Muscle layer of colon (tissue), 2 donors: Measurements from ENCODE around the gene ERP27.

Experiments used
- H3K27ac ChIP-seq: one replicate; pipeline ENCODE4 v1.7.0; 2013; ENCODE audit warnings: low read depth, mild to moderate bottlenecking, low read length, moderate library complexity
- H3K27me3 ChIP-seq, 2 donors: one replicate each; pipeline ENCODE4 v1.7.0; 2013; ENCODE audit warnings: low read length in 2 of 2, mild to moderate bottlenecking in 2 of 2; ENCODE audit not compliant: insufficient read depth in 2 of 2, control insufficient read depth in 1 of 2
- H3K36me3 ChIP-seq: one replicate; pipeline ENCODE4 v1.7.0; 2013; ENCODE audit warnings: mild to moderate bottlenecking, low read length; ENCODE audit not compliant: insufficient read depth
- H3K4me1 ChIP-seq: one replicate; pipeline ENCODE4 v1.7.0; 2013; ENCODE audit warnings: mild to moderate bottlenecking, low read length; ENCODE audit not compliant: insufficient read depth
- H3K4me3 ChIP-seq, 2 donors: one replicate each; pipeline ENCODE4 v1.7.0; 2013; ENCODE audit warnings: low read length in 2 of 2, low read depth in 1 of 2, mild to moderate bottlenecking in 1 of 2, moderate library complexity in 1 of 2
- H3K9ac ChIP-seq: one replicate; pipeline ENCODE4 v1.7.0; 2013; ENCODE audit warnings: low read length
- H3K9me3 ChIP-seq: one replicate; pipeline ENCODE4 v1.7.0; 2013; ENCODE audit warnings: mild to moderate bottlenecking, low read length
- donor health status: abdominal sarcoma.
- donor health status: Adenocarcinoma of cecum.

Gene ERP27

DNA sequence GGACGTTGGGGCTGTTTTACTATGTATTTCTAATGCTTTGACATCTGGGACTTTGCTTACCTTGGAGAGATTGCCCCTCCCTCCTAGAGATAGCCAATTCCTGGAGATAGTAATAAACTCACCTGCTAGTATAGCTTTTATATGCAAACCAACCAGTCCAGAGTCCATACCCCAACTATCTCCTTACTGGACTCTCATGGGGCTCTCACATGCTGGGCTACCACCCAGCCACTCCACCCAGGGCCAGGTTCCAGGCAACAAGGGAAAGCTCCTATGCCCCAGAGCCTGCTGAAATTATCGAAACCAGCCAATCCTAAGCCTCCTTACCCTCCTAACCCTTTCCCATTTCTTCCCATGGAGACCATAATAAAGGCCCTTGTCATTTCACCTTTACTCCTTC is 27.2 kb downstream of the ERP27 start:
- H3K27me3 ChIP-seq, result no peaks in the 10 kb centered on the region
- H3K9ac ChIP-seq, result no peak overlapping the region
- H3K4me1 ChIP-seq, result no peaks in the 10 kb centered on the region
- no peak overlapping the region for H3K27ac ChIP-seq
- no peaks in the 10 kb centered on the region for H3K9me3 ChIP-seq
- no peak overlapping the region for H3K4me3 ChIP-seq
- H3K36me3 ChIP-seq, result no peaks in the 10 kb centered on the region

DNA sequence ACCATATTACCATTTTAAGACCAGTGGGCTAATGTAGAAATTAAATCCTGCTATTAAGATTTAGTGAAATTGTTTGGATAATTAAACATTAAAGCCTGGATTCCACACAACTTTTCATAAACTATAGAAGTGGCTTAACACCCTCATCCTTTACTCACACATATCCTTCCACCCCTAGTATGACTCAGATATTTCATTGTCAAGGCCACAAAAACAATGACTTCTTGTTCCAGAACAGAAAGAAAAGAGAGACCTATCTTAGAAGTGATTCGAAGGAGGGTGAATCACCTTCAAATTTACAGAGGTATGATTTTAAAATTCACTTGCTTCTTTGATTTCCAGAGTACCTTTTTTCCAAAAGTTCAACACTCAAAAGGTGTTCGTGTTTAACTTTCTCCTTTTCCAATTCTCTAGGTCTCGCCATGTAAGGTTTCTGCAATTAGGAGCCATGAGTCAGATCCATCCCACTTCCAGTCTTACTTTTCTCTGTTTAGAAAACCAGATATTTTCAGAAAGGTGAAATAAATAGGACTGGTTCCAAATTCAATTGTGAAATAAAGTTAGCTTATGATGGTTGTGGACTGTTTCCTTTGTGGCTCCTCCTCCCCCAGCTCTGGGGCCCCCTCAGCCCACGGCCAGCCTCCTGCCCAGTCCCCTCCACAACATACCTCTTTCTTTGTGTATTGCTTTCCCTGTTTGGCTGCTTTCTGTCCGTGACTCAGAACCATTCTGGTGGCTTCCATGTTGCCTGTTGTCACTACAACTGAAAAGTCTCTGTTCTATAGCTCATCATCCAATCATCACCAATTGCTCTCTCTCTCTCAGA is 28.0 kb downstream of the ERP27 start:
- Histone ChIP-seq H3K9me3 (no peaks in the 10 kb centered on the region), H3K27me3 (no peaks in the 10 kb centered on the region), H3K4me1 (no peaks in the 10 kb centered on the region), H3K9ac (no peak overlapping the region), H3K27ac (no peak overlapping the region), H3K4me3 (no peak overlapping the region), H3K36me3 (no peaks in the 10 kb centered on the region)

DNA sequence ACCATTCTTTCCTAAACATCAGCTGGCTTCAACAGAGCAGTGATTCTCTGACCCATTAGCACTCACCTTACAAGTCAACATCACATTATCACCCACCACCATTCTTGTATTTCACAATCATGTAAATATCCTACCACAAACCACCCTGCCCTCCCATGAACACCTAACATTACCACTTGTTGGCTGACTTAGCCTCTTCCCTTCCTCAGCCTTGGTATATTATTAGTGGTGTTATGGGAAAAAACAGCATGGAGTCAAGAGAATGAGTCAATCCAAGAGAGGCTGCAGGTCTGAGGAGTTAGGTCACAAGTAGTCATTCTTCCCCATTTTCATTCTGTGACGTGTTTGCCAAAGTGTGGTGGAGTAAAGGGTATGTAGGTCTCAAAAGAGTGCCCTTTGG is 30.4 kb downstream of the ERP27 start:
- H3K4me3 ChIP-seq, result no peak overlapping the region
- H3K27me3 ChIP-seq, result no peaks in the 10 kb centered on the region
- H3K27ac ChIP-seq, result no peak overlapping the region
- H3K9ac ChIP-seq, result no peak overlapping the region
- H3K36me3 ChIP-seq, result no peaks in the 10 kb centered on the region
- H3K9me3 ChIP-seq, result no peaks in the 10 kb centered on the region
- H3K4me1 ChIP-seq, result no peaks in the 10 kb centered on the region

DNA sequence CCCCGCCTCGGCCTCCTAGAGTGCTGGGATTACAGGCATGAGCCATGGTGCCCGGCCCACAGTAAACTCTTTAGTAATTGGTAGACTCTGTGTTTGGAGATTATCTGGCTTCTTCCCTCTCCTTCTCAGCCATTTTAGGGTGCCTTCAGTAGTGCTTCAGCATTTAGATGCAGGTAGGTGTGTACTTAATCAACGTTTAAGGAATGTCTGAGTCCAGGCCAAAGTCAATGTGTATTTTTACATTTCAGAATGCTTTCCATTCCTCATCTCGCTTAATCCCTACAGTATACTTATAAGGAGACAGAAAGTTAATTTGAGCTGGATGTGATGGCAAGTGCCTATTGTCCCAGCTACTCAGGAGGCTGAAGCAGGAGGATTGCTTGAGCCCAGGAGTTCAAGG is 32.2 kb downstream of the ERP27 start:
- H3K27ac ChIP-seq, result no peak overlapping the region
- no peaks in the 10 kb centered on the region for H3K27me3 ChIP-seq
- H3K36me3 ChIP-seq, result no peaks in the 10 kb centered on the region
- H3K9me3 ChIP-seq, result no peaks in the 10 kb centered on the region
- peaks cover 5% of the 10 kb centered on the region for H3K4me1 ChIP-seq
- H3K4me3 ChIP-seq, result no peak overlapping the region
- no peak overlapping the region for H3K9ac ChIP-seq

DNA sequence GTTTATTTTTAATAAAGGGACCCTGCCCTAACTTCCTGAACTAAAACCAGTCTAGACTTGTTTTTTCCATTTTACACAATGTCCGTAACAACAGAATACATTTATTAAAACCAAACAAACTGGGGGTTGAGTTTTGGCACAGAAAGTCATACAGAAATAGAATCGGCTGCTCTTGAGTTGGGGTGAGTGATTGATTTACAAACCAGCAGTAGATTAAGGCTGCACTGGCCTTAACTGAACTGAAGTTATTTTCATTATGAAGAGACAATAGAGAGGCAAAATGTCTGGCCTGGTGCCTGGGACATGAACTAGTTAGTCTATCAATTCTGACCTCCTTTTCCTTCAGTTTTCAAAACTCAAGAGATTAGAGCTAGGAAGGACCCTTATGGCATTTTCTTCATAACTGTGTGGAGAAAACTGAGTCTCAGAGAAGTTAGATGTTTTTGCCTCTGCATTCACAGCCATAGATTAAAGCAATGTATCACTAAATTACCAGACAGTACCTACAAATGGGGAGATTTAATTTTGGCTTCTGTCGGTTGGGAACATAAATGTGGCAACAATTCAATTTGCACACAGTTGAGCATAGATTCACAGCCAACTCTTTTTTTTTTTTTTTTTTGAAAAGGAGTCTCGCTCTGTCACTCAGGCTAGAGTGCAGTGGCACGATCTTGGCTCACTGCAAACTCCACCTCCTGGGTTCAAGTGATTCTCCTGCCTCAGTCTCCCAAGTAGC is 32.9 kb downstream of the ERP27 start:
- peaks cover 5% of the 10 kb centered on the region for H3K4me1 ChIP-seq
- no peak overlapping the region for H3K27ac ChIP-seq
- H3K27me3 ChIP-seq, result no peaks in the 10 kb centered on the region
- no peak overlapping the region for H3K4me3 ChIP-seq
- H3K9ac ChIP-seq, result no peak overlapping the region
- H3K9me3 ChIP-seq, result no peaks in the 10 kb centered on the region
- H3K36me3 ChIP-seq, result no peaks in the 10 kb centered on the region

DNA sequence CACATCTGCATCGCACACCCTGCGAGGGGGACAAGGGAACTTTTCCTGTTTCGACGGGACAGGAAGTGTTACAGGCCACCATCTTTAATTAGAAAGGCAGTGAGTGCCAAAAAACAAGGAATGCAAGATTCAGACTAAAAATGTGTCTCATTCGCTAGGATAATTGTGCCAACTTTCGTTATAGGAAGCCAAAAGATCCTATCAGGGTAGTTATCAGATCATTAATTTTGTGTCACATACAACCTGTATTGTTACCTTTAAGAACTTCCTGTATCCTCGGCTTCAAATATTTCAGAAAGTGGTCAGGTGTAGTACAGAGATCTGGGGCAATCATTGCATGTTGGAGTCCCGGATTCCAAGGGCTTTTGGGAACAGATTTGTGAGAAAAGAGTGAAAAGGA is 33.5 kb downstream of the ERP27 start:
- Histone ChIP-seq H3K4me3 (no peak overlapping the region), H3K27me3 (no peaks in the 10 kb centered on the region), H3K27ac (no peak overlapping the region), H3K9ac (no peak overlapping the region), H3K36me3 (no peaks in the 10 kb centered on the region), H3K4me1 (peaks cover 5% of the 10 kb centered on the region), H3K9me3 (no peaks in the 10 kb centered on the region)

DNA sequence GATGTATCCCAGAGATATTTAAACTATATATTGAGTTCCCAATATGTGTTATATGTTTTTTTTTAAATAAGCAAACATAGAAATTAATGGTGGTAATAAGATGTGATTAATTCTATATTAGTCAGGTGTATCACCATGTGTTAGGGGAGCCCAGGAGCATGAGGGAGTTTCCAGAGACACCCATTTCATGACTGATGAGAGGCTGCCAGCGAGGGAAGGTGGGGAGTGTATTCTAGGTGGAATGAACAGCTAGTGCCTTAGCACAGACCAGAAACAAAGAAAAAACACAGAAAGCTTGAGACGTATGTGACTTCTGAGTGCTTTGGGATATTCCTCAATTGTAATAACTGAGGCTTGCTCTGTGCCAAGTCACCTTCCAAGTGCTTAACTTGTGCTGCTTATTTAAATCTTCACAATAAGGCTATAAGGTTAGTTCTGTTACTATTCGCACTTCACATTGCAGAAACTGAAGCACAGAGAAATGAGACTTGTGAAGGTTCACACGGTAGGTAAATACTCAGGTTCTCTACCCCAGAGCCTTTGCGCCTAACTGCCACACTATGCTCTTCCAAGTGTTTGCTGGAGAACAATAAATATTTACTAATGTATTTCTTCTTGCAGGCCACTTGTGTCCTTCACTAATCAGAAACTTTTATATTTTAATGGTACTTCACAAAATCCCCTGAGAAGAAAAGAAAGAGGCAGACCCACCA is 34.8 kb downstream of the ERP27 start:
- Histone ChIP-seq H3K4me1 (peaks cover 5% of the 10 kb centered on the region), H3K36me3 (no peaks in the 10 kb centered on the region), H3K27ac (no peak overlapping the region), H3K4me3 (no peak overlapping the region), H3K9me3 (no peaks in the 10 kb centered on the region), H3K27me3 (no peaks in the 10 kb centered on the region), H3K9ac (no peak overlapping the region)

DNA sequence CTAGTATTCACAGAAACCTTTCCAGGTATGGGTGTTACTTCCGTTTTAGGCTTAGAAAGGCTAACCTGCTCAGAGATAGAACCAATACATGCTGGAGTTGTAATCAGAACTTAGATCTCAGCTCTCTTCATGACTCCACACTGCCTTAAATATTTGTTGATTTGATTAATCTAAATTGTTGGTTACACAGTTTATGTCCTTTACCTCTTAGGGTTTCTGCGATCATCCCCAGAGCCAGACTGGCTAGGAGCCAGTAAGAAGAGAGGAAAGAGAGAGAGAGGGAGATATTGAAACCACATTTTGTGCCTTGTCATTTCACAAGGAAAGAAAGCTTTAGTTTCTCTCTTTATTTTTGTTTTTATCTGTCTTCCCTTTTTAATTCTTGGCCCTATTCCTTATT is 35.9 kb downstream of the ERP27 start:
- no peaks in the 10 kb centered on the region for H3K27me3 ChIP-seq
- no peak overlapping the region for H3K9ac ChIP-seq
- peaks cover 5% of the 10 kb centered on the region for H3K4me1 ChIP-seq
- H3K4me3 ChIP-seq, result no peak overlapping the region
- H3K27ac ChIP-seq, result no peak overlapping the region
- no peaks in the 10 kb centered on the region for H3K9me3 ChIP-seq
- no peaks in the 10 kb centered on the region for H3K36me3 ChIP-seq

DNA sequence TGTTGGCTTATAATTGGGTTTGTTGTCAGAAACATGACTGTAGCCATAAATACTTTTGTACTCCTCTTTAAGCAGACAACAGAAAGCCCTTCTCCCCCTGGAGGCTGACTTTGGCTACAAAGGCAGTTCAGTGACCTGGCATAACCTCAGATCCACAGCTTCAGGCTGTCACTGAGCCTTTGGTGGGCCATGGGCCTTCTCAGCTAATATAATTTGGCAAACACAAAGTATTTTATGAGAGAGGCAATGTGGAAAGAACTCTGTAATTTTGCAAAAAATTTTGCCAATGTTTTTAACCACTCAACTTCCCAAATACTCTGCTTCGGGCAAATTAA is 37.1 kb downstream of the ERP27 start:
- no peak overlapping the region for H3K4me3 ChIP-seq
- H3K27me3 ChIP-seq, result no peaks in the 10 kb centered on the region
- H3K9me3 ChIP-seq, result no peaks in the 10 kb centered on the region
- H3K4me1 ChIP-seq, result peaks cover 13% of the 10 kb centered on the region
- H3K36me3 ChIP-seq, result no peaks in the 10 kb centered on the region
- no peak overlapping the region for H3K9ac ChIP-seq
- H3K27ac ChIP-seq, result no peak overlapping the region

DNA sequence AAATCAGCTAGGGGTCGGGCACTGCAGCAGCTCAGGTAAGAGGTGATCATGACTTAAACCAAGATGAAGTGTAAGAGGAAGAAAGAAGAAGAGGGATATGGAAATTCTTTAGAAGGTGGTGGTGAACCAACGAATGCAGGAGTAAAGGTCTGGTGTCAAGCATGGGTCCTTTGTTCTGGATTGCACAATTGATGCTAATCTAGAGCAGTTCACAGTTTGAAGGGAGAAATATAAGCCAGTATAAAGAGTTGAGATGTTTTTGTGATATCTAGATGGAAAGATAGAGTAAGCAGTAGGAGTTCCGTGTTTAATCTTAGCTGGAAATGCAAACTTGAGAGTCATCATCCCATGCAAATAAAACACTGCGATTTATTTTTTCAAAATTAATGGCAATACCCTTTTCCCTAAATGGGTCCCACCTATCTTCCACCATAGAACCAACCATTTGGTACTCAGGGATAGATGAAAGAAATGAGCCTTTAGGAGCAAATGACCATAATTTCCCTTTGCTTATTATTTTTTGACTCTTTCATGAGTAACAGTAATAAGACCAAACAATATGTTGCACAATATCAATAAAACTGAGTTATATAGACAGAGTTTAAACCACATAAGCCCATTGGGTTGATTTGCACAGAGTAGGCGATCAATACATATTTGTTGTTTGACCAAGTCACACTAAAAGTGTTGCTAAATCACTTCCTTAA is 37.7 kb downstream of the ERP27 start:
- Histone ChIP-seq H3K9ac (no peak overlapping the region), H3K27me3 (no peaks in the 10 kb centered on the region), H3K27ac (no peak overlapping the region), H3K36me3 (no peaks in the 10 kb centered on the region), H3K4me1 (peaks cover 13% of the 10 kb centered on the region), H3K4me3 (no peak overlapping the region), H3K9me3 (no peaks in the 10 kb centered on the region)

DNA sequence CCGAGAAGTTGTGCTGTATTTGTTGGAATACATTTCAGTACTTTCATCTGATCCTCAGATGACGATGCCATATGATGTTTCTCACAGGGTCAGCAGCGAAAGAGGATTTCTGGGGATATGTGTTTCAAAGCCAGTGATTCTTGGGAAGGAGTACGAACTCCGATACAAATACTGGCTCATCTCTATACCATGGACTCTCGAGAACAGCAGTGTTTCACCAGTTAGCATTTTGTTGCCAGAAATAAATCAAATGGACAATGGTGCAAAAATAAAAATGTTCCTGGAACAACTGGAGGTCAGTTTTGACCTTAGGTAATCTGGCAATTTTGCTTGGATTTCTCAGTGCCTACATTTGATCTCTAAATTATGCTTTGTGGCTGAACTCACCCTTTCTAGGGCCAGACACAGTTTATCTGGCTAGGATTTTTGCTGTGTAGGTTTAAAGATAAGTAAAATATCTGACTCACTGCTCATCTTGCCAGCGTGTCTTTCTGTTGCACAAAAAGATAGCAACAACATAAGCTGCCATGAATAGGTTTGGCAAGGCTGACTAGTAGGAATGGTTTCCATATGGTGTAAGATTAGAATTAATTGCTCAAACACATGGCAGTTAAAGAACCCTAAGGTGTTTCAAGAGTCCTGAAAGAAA is 41.7 kb downstream of the ERP27 start:
- peak overlapping the region; percentile 0 for H3K9ac ChIP-seq
- H3K9me3 ChIP-seq, result no peaks in the 10 kb centered on the region
- no peaks in the 10 kb centered on the region for H3K27me3 ChIP-seq
- no peak overlapping the region for H3K4me3 ChIP-seq
- peaks cover 8% of the 10 kb centered on the region for H3K4me1 ChIP-seq
- H3K27ac ChIP-seq, result no peak overlapping the region
- no peaks in the 10 kb centered on the region for H3K36me3 ChIP-seq
